ENCODE measurements around the gene ITGA7. TPM values are rescaled to one million over a fixed set of nuclear protein-coding genes. Genes with fewer than 3 reads are reported as not detected.
A peak's percentile ranks its signal among the peaks of the same experiment; 100 is the strongest.

The ITGA7 gene
- total RNA-seq, 1 donor from 2014 or later: 23.6 TPM

GRCh38 chr12:55703901-55704761, 3.6 kb downstream of the ITGA7 start:
- peak overlapping the region; percentile 39 for H3K27ac ChIP-seq
- peaks cover 22% of the 10 kb centered on the region for H3K4me1 ChIP-seq
- TF ChIP-seq POLR2A (IDR thresholded peaks at IDR 0.05): no peak
- peak in 1 of 2 donors; percentile 53 for TF ChIP-seq POLR2AphosphoS5 (IDR thresholded peaks at IDR 0.05; ENCODE audit: insufficient read depth in 1 of 2, low read depth in 1 of 2)
- peak overlapping the region in 1 of 2 donors; percentile 53 for H3K4me3 ChIP-seq
- no peak for DNase-seq (ENCODE audit: extremely low spot score in 2 of 2)
- H3K36me3 ChIP-seq: no peaks in the 10 kb centered on the region
- intact Hi-C loops (cut with DNase I): no loop called here
- H3K9me3 ChIP-seq: no peaks in the 10 kb centered on the region
- no peaks in the 10 kb centered on the region for H3K27me3 ChIP-seq

GRCh38 chr12:55703288-55703687, 4.4 kb downstream of the ITGA7 start:
- TF ChIP-seq CTCF (IDR thresholded peaks at IDR 0.05) (no peak), POLR2A (IDR thresholded peaks at IDR 0.05) (no peak), POLR2AphosphoS5 (IDR thresholded peaks at IDR 0.05; ENCODE audit: insufficient read depth in 1 of 2, low read depth in 1 of 2) (no peak)
- Histone ChIP-seq H3K4me3 (no peak overlapping the region), H3K36me3 (no peaks in the 10 kb centered on the region), H3K27ac (peak overlapping the region; percentile 39), H3K4me1 (peaks cover 16% of the 10 kb centered on the region), H3K9me3 (no peaks in the 10 kb centered on the region), H3K27me3 (no peaks in the 10 kb centered on the region)
- DNase-seq (ENCODE audit: extremely low spot score in 2 of 2): no peak
- intact Hi-C loops (cut with DNase I): no loop called here

GRCh38 chr12:55702861-55703260, 4.8 kb downstream of the ITGA7 start:
- Histone ChIP-seq H3K27ac (no peak overlapping the region), H3K27me3 (no peaks in the 10 kb centered on the region), H3K4me3 (no peak overlapping the region), H3K4me1 (peaks cover 11% of the 10 kb centered on the region), H3K9me3 (no peaks in the 10 kb centered on the region), H3K36me3 (no peaks in the 10 kb centered on the region)
- intact Hi-C loops (cut with DNase I): no loop called here
- no peak for TF ChIP-seq POLR2A (IDR thresholded peaks at IDR 0.05)
- TF ChIP-seq POLR2AphosphoS5 (IDR thresholded peaks at IDR 0.05; ENCODE audit: insufficient read depth in 1 of 2, low read depth in 1 of 2): no peak
- TF ChIP-seq CTCF (IDR thresholded peaks at IDR 0.05): no peak
- DNase-seq (ENCODE audit: extremely low spot score in 2 of 2): no peak

GRCh38 chr12:55700255-55701018, 7.3 kb downstream of the ITGA7 start:
- no peak overlapping the region for H3K27ac ChIP-seq
- intact Hi-C loops (cut with DNase I): no loop called here
- no peak for TF ChIP-seq POLR2AphosphoS5 (IDR thresholded peaks at IDR 0.05; ENCODE audit: insufficient read depth in 1 of 2, low read depth in 1 of 2)
- no peak for TF ChIP-seq POLR2A (IDR thresholded peaks at IDR 0.05)
- no peak for TF ChIP-seq CTCF (IDR thresholded peaks at IDR 0.05)
- no peaks in the 10 kb centered on the region for H3K27me3 ChIP-seq
- H3K9me3 ChIP-seq: no peaks in the 10 kb centered on the region
- H3K4me3 ChIP-seq: no peak overlapping the region
- no peaks in the 10 kb centered on the region for H3K36me3 ChIP-seq
- H3K4me1 ChIP-seq: peaks cover 4% of the 10 kb centered on the region
- no peak for DNase-seq (ENCODE audit: extremely low spot score in 2 of 2)

GRCh38 chr12:55699471-55700055, 8.1 kb downstream of the ITGA7 start:
- H3K27ac ChIP-seq: no peak overlapping the region
- TF ChIP-seq POLR2A (IDR thresholded peaks at IDR 0.05) (no peak), CTCF (IDR thresholded peaks at IDR 0.05) (no peak), POLR2AphosphoS5 (IDR thresholded peaks at IDR 0.05; ENCODE audit: insufficient read depth in 1 of 2, low read depth in 1 of 2) (no peak)
- H3K27me3 ChIP-seq: no peaks in the 10 kb centered on the region
- H3K36me3 ChIP-seq: no peaks in the 10 kb centered on the region
- no peak for DNase-seq (ENCODE audit: extremely low spot score in 2 of 2)
- H3K4me1 ChIP-seq: peaks cover 4% of the 10 kb centered on the region
- intact Hi-C loops (cut with DNase I): no loop called here
- no peaks in the 10 kb centered on the region for H3K9me3 ChIP-seq
- no peak overlapping the region for H3K4me3 ChIP-seq
